ENCODE results near the gene STK16.

The STK16 gene

GRCh38 chr2:219214786-219215185 lies 30.5 kb upstream of the STK16 start:
- no peak overlapping the region for H3K9ac ChIP-seq (ENCODE audit: low read depth, low read length)
- no peak overlapping the region for H3K27ac ChIP-seq (ENCODE audit: low read depth, low read length)
- no peak overlapping the region for H3K4me3 ChIP-seq (ENCODE audit: low read depth, low read length)
- peaks cover 4% of the 10 kb centered on the region; the same call in 1 of the 2 replicates for H3K4me1 ChIP-seq (ENCODE audit: control insufficient read depth, insufficient read depth, low read length)
- no peaks in the 10 kb centered on the region for H3K9me3 ChIP-seq (ENCODE audit: control insufficient read depth, insufficient read depth, low read length)
- peaks cover 52% of the 10 kb centered on the region for H3K36me3 ChIP-seq (ENCODE audit: control insufficient read depth, insufficient read depth, low read length)
- no peaks in the 10 kb centered on the region for H3K27me3 ChIP-seq (ENCODE audit: control insufficient read depth, insufficient read depth, low read length)

- H3K9ac ChIP-seq (ENCODE audit: low read depth, low read length): no peak overlapping the region
- peaks cover 4% of the 10 kb centered on the region; the same call in 1 of the 2 replicates for H3K4me1 ChIP-seq (ENCODE audit: control insufficient read depth, insufficient read depth, low read length)
- no peaks in the 10 kb centered on the region for H3K9me3 ChIP-seq (ENCODE audit: control insufficient read depth, insufficient read depth, low read length)
- H3K4me3 ChIP-seq (ENCODE audit: low read depth, low read length): no peak overlapping the region
- H3K36me3 ChIP-seq (ENCODE audit: control insufficient read depth, insufficient read depth, low read length): peaks cover 49% of the 10 kb centered on the region
- H3K27me3 ChIP-seq (ENCODE audit: control insufficient read depth, insufficient read depth, low read length): no peaks in the 10 kb centered on the region
- H3K27ac ChIP-seq (ENCODE audit: low read depth, low read length): no peak overlapping the region
These were observed 29.3 kb upstream of the STK16 start for GRCh38 chr2:219215871-219216534.

- Histone ChIP-seq H3K27me3 (ENCODE audit: control insufficient read depth, insufficient read depth, low read length) (no peaks in the 10 kb centered on the region), H3K4me1 (ENCODE audit: control insufficient read depth, insufficient read depth, low read length) (peaks cover 4% of the 10 kb centered on the region; the same call in 1 of the 2 replicates), H3K9me3 (ENCODE audit: control insufficient read depth, insufficient read depth, low read length) (no peaks in the 10 kb centered on the region), H3K27ac (ENCODE audit: low read depth, low read length) (no peak overlapping the region), H3K36me3 (ENCODE audit: control insufficient read depth, insufficient read depth, low read length) (peaks cover 51% of the 10 kb centered on the region), H3K9ac (ENCODE audit: low read depth, low read length) (no peak overlapping the region), H3K4me3 (ENCODE audit: low read depth, low read length) (no peak overlapping the region)
These were observed 28.8 kb upstream of the STK16 start for GRCh38 chr2:219216535-219216915.

- H3K4me1 ChIP-seq (ENCODE audit: control insufficient read depth, insufficient read depth, low read length): peaks cover 4% of the 10 kb centered on the region; the same call in 1 of the 2 replicates
These were observed 27.0 kb upstream of the STK16 start for GRCh38 chr2:219218217-219218731.

GRCh38 chr2:219218732-219219701 lies 26.3 kb upstream of the STK16 start, which contains the start of gene ABCB6:
Gene ABCB6 (minus strand): TSS chr2:219218958. CDS start chr2:219218673, 285 bp downstream.
- Histone ChIP-seq H3K9ac (ENCODE audit: low read depth, low read length) (peak within 1 kb of the TSS; percentile 83), H3K9me3 (ENCODE audit: control insufficient read depth, insufficient read depth, low read length) (no peaks in the 10 kb centered on the region), H3K36me3 (ENCODE audit: control insufficient read depth, insufficient read depth, low read length) (peaks cover 53% of the 10 kb centered on the region), H3K27ac (ENCODE audit: low read depth, low read length) (peak within 1 kb of the TSS; percentile 74), H3K4me3 (ENCODE audit: low read depth, low read length) (peak within 1 kb of the TSS; percentile 74), H3K4me1 (ENCODE audit: control insufficient read depth, insufficient read depth, low read length) (peaks cover 4% of the 10 kb centered on the region; the same call in 1 of the 2 replicates), H3K27me3 (ENCODE audit: control insufficient read depth, insufficient read depth, low read length) (no peaks in the 10 kb centered on the region)

More at GRCh38 chr2:219218217-219218731, 27.0 kb upstream of the STK16 start:
- peak overlapping the region; percentile 74 for H3K4me3 ChIP-seq (ENCODE audit: low read depth, low read length)
- H3K9ac ChIP-seq (ENCODE audit: low read depth, low read length): peak overlapping the region; percentile 83
- H3K36me3 ChIP-seq (ENCODE audit: control insufficient read depth, insufficient read depth, low read length): peaks cover 52% of the 10 kb centered on the region
- H3K27me3 ChIP-seq (ENCODE audit: control insufficient read depth, insufficient read depth, low read length): no peaks in the 10 kb centered on the region
- no peaks in the 10 kb centered on the region for H3K9me3 ChIP-seq (ENCODE audit: control insufficient read depth, insufficient read depth, low read length)
- peak overlapping the region; percentile 74 for H3K27ac ChIP-seq (ENCODE audit: low read depth, low read length)

- Histone ChIP-seq H3K36me3 (ENCODE audit: control insufficient read depth, insufficient read depth, low read length) (peaks cover 53% of the 10 kb centered on the region), H3K4me3 (ENCODE audit: low read depth, low read length) (no peak overlapping the region), H3K9ac (ENCODE audit: low read depth, low read length) (no peak overlapping the region), H3K9me3 (ENCODE audit: control insufficient read depth, insufficient read depth, low read length) (no peaks in the 10 kb centered on the region), H3K4me1 (ENCODE audit: control insufficient read depth, insufficient read depth, low read length) (peaks cover 4% of the 10 kb centered on the region; the same call in 1 of the 2 replicates), H3K27ac (ENCODE audit: low read depth, low read length) (no peak overlapping the region), H3K27me3 (ENCODE audit: control insufficient read depth, insufficient read depth, low read length) (no peaks in the 10 kb centered on the region)
These were observed 25.3 kb upstream of the STK16 start for GRCh38 chr2:219219784-219220532.

GRCh38 chr2:219220652-219221402 lies 24.5 kb upstream of the STK16 start:
- peaks cover 4% of the 10 kb centered on the region; the same call in 1 of the 2 replicates for H3K4me1 ChIP-seq (ENCODE audit: control insufficient read depth, insufficient read depth, low read length)

GRCh38 chr2:219221957-219222518 lies 23.2 kb upstream of the STK16 start:
- Histone ChIP-seq H3K9ac (ENCODE audit: low read depth, low read length) (no peak overlapping the region), H3K27ac (ENCODE audit: low read depth, low read length) (no peak overlapping the region), H3K36me3 (ENCODE audit: control insufficient read depth, insufficient read depth, low read length) (peaks cover 61% of the 10 kb centered on the region), H3K4me3 (ENCODE audit: low read depth, low read length) (no peak overlapping the region), H3K9me3 (ENCODE audit: control insufficient read depth, insufficient read depth, low read length) (no peaks in the 10 kb centered on the region), H3K27me3 (ENCODE audit: control insufficient read depth, insufficient read depth, low read length) (no peaks in the 10 kb centered on the region), H3K4me1 (ENCODE audit: control insufficient read depth, insufficient read depth, low read length) (peaks cover 4% of the 10 kb centered on the region; the same call in 1 of the 2 replicates)

More at GRCh38 chr2:219220652-219221402, 24.5 kb upstream of the STK16 start:
- Histone ChIP-seq H3K36me3 (ENCODE audit: control insufficient read depth, insufficient read depth, low read length) (peaks cover 58% of the 10 kb centered on the region), H3K27me3 (ENCODE audit: control insufficient read depth, insufficient read depth, low read length) (no peaks in the 10 kb centered on the region), H3K9ac (ENCODE audit: low read depth, low read length) (no peak overlapping the region), H3K27ac (ENCODE audit: low read depth, low read length) (no peak overlapping the region), H3K4me3 (ENCODE audit: low read depth, low read length) (no peak overlapping the region), H3K9me3 (ENCODE audit: control insufficient read depth, insufficient read depth, low read length) (no peaks in the 10 kb centered on the region)

- Histone ChIP-seq H3K36me3 (ENCODE audit: control insufficient read depth, insufficient read depth, low read length) (peaks cover 61% of the 10 kb centered on the region), H3K9ac (ENCODE audit: low read depth, low read length) (no peak overlapping the region), H3K9me3 (ENCODE audit: control insufficient read depth, insufficient read depth, low read length) (no peaks in the 10 kb centered on the region), H3K4me3 (ENCODE audit: low read depth, low read length) (no peak overlapping the region), H3K27ac (ENCODE audit: low read depth, low read length) (no peak overlapping the region), H3K4me1 (ENCODE audit: control insufficient read depth, insufficient read depth, low read length) (peaks cover 8% of the 10 kb centered on the region), H3K27me3 (ENCODE audit: control insufficient read depth, insufficient read depth, low read length) (no peaks in the 10 kb centered on the region)
These were observed 21.3 kb upstream of the STK16 start for GRCh38 chr2:219223831-219224610.
